GM19240 (cell line): ENCODE measurements around the gene PTPRD.
"Not testable (repeated sequence)": the region's sequence is repeated elsewhere in the genome, so short reads cannot be mapped to it uniquely, and the experiment has no call there.

Experiments
- DNase-seq: peaks from one replicate; pipeline ENCODE4 v3.0.0; 2011; ENCODE audit warnings: low spot score; ENCODE audit not compliant: insufficient read length

The PTPRD gene

DNA sequence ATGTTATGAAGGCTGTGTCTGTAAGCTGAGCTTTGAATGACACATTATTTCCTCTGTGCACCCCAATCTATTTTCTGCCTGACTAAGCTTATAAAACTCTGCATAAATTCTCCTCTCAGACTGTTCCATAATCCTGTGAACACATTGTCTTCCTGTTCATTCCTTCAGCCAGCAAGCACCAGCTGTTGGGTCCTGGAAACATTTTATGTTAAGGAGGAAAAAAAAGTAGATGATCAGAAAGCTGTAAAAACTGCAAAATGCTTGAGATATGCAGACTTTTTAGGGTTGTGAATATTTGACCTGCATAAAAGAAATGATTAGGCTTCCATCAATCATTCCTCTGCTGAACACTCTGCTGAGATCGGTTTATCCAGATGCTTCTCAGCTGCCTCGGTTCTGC lies 1567.2 kb downstream of the PTPRD start:
- DNase-seq: no peak

DNA sequence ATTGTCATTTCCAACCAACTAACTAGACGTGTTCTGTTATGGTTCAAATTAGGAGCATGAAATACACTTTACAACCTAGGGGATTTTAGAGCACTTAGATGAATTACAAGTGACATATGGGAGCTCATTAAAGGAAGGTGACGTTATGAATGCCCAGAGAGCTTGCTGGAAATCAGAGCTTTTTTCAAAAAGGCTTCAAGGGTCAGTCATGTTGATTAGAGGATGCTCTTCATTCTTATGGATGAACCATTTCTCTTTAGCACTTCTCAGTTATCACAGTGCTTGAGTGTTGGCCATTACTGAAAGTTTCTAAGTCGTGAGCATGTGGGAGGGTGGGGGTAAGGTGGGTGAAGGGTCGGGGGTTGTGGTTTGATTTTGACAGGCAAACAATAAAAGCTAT lies 1567.7 kb downstream of the PTPRD start:
- no peak for DNase-seq

GRCh38 chr9:9043788-9044187 lies 1569.0 kb downstream of the PTPRD start:
- DNase-seq: not testable (repeated sequence)

GRCh38 chr9:9041756-9042155 lies 1571.0 kb downstream of the PTPRD start:
- no peak for DNase-seq

DNA sequence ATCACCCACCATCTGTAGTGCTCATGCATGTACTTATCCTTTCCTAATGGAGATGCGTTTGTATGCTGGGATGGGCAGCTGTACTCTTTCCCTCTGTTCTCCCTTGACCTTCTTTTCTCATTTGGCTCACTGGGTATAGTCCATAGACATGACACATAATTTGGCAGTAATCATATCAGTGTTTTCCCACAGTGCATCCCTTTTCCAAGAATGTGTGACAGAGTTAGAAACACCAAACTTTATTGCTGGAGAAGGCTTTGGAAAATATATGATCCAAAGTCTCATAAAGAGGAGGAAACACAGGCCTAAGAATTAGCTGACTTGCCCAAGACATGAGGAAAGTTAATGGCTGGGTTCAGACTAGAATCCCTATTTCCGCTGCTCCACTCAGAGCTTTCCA lies 1579.8 kb downstream of the PTPRD start:
- no peak for DNase-seq

DNA sequence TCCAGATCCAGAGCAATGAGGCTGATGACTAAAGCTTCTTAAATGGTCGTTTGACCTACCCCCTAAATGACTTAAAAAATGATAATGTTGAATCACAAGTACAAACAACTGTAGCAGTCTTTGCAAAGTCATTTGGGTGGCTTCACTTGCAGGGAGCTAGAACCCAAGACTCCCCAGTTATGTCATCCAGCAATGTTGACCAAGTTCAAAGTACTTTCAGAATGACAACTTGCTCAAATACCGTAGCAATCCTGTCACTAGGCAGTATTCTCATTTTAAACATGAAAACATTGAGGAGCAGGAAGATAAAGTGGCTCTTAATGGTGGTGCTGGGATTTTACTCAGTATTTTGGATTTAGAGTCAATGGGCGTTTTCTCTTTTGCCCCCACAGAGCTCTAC lies 1596.2 kb downstream of the PTPRD start:
- DNase-seq: no peak

DNA sequence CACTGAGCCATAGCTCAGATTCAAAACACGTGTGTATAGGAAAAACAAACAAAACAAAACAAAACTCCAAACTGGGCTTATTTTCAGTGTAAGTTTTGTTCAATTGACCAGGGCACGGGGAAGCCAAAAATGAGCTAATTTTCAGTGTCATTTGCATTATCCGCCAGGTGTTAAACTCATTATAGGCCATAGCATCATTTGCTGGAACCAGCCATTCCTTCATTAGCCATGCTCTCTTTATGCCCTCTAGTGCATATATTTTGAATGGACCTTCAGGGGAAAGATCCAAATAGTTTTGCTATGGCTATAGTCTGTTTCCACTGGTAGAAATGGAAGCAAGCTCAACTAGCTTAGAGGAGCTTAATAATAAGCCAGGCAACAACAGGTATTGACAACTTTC lies 1608.0 kb downstream of the PTPRD start:
- DNase-seq: no peak

GRCh38 chr9:9002826-9003583 lies 1609.8 kb downstream of the PTPRD start:
- DNase-seq: no peak

DNA sequence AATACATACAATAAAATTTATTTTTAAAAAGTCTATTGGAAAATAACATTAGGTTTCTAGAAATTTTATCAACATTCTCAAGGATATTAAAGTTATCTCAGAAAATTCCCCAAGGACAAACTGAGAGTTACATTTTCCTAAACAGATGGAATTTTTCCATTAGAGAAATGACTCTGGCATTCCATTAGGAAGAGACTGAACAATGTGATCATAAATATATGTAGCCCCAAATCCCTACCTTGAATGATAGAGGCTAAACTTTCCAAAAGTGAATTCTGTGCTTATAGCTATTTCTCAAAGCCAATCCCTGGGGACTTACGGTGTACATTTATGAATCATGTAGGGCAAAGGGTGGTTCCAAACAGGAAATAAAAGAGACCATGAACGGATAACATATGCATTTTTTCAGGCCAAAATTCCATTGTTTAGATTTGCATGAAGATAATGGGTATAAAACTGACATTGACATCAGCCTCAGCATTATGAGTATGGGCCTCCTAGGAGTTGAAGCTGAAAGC lies 1632.2 kb downstream of the PTPRD start:
- DNase-seq: no peak

DNA sequence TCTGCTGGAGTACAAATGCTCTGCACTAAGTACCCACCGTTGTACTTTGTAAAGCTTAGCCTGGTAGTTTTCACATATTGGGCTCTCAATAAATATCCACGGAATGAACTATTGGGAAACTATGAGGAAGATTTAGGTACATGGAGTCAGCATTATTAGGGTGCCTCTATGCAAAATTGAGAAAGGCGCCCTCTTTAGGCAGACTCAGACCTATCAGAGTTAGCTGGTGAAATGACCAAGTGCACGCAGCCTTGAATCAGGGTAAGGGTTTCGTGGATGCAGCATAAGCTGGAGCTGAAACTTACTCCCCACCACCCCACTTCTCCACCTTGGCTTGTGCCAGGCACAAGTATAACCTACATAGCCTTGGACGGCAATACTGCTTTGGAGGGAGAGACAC lies 1634.5 kb downstream of the PTPRD start:
- DNase-seq: no peak

- DNase-seq: not testable (repeated sequence)
Observed at GRCh38 chr9:8968350-8968749, 1644.5 kb downstream of the PTPRD start.

DNA sequence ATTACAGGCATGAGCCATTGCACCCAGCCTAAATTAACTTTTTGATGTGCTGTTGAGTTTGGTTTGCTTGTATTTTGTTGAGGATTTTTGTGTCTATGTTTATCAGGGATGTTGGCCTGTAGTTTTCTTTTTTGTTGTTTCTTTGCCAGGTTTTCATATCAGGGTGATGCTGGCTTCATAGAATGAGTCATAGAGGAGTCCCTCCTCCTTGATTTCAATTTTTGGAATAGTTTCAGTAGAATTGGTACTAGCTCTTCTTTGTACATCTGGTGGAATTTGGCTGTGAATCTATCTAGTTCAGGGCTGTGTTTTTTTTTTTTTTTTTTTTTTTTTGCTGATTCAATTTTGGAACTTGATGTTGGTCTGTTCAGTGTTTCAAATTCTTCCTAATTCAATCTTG lies 1648.9 kb downstream of the PTPRD start:
- no peak for DNase-seq

DNA sequence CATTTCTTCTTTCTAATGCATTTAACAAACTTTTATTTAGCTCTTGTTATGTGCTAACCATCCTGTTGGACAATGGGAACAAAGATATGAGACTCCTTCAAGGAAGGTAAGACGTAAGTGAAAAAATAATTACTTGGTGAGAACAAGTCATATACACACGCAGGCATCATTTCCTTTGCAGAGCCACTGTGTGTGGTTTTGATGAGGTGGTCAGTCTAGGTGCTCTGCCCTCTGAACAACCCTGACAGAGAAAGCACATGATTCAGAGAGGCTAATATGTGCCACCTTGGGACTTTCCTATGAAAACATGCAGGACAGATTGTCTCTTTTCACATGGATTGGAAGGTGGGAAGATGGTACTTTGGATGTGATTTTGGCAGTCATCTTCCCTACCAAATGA lies 1650.7 kb downstream of the PTPRD start:
- DNase-seq: no peak

- no peak for DNase-seq
Observed at GRCh38 chr9:8961186-8961851, 1651.5 kb downstream of the PTPRD start.

DNA sequence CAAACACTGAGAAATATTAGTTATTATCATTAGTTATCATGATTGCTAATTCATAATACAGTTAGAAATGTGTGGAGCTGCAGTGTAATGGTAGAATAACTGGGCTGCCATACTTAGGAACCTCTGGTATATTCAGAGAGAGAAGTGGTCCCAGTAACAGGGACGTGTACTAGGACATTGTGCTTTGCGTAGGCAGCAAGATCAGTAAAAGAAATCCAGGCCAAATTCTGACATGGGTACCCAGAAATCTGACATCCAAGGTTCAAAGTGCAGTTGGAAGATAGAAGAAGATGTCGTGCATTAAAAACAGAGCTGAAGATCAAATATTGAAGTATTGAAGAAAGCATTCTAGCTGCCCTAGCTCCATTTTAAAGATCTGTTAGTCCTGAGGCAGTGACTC lies 1652.5 kb downstream of the PTPRD start:
- no peak for DNase-seq

DNA sequence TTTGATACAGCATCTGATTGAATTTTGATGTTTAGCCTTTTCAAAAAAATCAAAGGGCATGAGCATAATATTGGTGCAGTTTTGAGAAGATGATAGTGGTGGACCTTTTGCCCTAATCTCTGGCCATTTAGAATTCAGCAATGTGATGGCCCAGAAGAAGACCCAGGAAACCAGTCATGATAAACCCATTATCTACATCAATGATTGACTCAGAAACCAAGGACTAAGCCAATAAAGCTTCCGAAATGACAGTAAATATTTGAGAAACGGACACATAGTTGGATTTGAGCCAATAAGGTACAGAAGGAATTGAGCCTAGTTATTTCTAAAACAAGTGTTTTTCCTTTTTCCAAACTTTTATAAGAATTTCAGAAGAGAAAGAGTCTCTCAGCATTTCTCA lies 1654.4 kb downstream of the PTPRD start:
- DNase-seq: no peak

DNA sequence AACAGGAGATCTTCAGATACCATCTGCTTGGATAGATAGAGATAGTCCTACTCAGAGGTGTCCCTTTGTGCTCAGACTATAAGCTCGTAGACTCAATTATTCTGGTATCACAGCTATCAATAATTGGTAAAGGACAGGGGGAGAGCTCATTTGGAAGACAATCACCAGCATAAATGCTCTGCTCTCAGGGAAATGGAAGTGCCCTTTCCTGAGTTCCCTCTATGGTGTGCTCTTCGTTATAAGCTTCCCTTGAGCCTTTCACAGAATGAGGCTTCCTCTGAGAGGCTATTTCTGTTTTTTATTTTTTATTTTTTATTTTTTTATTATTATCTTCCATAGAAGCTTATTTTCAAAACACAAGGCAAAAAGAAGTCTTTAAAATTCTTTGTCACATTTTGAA lies 1657.5 kb downstream of the PTPRD start:
- DNase-seq: no peak

GRCh38 chr9:8946461-8946860 lies 1666.3 kb downstream of the PTPRD start:
- no peak for DNase-seq

GRCh38 chr9:8943392-8943791 lies 1669.4 kb downstream of the PTPRD start:
- DNase-seq: no peak

GRCh38 chr9:8940650-8941049 lies 1672.2 kb downstream of the PTPRD start:
- no peak for DNase-seq

DNA sequence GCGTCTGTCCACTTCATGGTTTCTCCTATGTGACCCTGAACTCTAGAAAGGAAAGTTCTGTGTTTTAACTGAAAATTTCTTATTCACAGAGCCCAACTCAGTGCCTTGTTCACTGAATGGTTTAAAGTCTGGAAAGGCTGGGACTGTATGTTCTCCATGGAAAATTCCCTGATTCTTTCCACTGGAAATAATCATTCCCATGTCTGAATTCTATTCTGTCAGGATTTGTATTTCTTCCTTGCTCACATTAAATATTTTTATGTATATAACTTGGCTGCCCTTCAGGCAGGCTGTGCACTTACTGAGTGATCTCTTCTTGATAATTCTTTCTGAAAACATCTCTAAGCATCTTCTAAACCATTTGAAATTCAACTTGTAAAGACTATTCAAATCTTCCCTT lies 1686.3 kb downstream of the PTPRD start:
- no peak for DNase-seq

DNA sequence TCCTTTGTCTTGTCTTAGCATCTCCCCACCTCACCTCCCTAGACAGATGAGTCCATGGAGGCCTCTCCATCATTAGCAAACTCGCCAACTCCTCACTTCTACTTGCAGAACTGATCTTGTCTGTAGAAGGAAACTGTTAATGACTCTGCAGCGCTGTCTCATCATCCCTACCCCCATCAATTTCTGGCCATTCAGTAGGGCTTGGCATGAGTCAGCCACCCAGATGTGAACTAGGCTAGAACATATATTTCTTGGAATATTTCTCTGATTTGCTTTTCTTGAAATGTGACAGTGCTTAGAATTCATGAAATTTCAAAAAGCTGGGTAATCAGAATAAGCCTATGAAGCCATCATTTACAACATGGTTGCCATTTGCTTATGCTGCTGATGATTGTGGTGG lies 1688.2 kb downstream of the PTPRD start:
- DNase-seq: no peak
